ENCODE data around the gene RBPMS2.

Gene RBPMS2

GRCh38 chr15:64749167-64749566, 26.2 kb downstream of the RBPMS2 start:
- DNase-seq, result no peak
- H3K27me3 ChIP-seq (ENCODE audit: insufficient read depth, low read depth, severe bottlenecking), result no peaks in the 10 kb centered on the region

GRCh38 chr15:64748251-64748650, 27.1 kb downstream of the RBPMS2 start:
- Histone ChIP-seq H3K4me3 (ENCODE audit: low read depth, low read length) (no peak overlapping the region), H3K27me3 (ENCODE audit: insufficient read depth, low read depth, severe bottlenecking) (no peaks in the 10 kb centered on the region), H3K36me3 (no peaks in the 10 kb centered on the region), H3K9me3 (ENCODE audit: severe bottlenecking) (no peaks in the 10 kb centered on the region), H3K27ac (no peak overlapping the region)
- DNase-seq, result no peak
- TF ChIP-seq CTCF (IDR thresholded peaks at IDR 0.05; ENCODE audit: low read depth, low read length), result no peak

More at GRCh38 chr15:64749167-64749566, 26.2 kb downstream of the RBPMS2 start:
- Histone ChIP-seq H3K36me3 (no peaks in the 10 kb centered on the region), H3K4me3 (ENCODE audit: low read depth, low read length) (no peak overlapping the region), H3K27ac (no peak overlapping the region), H3K9me3 (ENCODE audit: severe bottlenecking) (no peaks in the 10 kb centered on the region)
- no peak for TF ChIP-seq CTCF (IDR thresholded peaks at IDR 0.05; ENCODE audit: low read depth, low read length)

GRCh38 chr15:64747578-64747977, 27.8 kb downstream of the RBPMS2 start:
- no peak for TF ChIP-seq CTCF (IDR thresholded peaks at IDR 0.05; ENCODE audit: low read depth, low read length)
- Histone ChIP-seq H3K4me3 (ENCODE audit: low read depth, low read length) (no peak overlapping the region), H3K9me3 (ENCODE audit: severe bottlenecking) (no peaks in the 10 kb centered on the region), H3K27ac (no peak overlapping the region), H3K36me3 (no peaks in the 10 kb centered on the region), H3K27me3 (ENCODE audit: insufficient read depth, low read depth, severe bottlenecking) (no peaks in the 10 kb centered on the region)
- no peak for DNase-seq

- DNase-seq, result no peak
- no peaks in the 10 kb centered on the region for H3K36me3 ChIP-seq
- TF ChIP-seq CTCF (IDR thresholded peaks at IDR 0.05; ENCODE audit: low read depth, low read length), result no peak
Observed at GRCh38 chr15:64746921-64747320, 28.5 kb downstream of the RBPMS2 start.

GRCh38 chr15:64746356-64746755, 29.0 kb downstream of the RBPMS2 start:
- no peak for DNase-seq
- no peaks in the 10 kb centered on the region for H3K27me3 ChIP-seq (ENCODE audit: insufficient read depth, low read depth, severe bottlenecking)
- H3K4me3 ChIP-seq (ENCODE audit: low read depth, low read length), result no peak overlapping the region
- no peak overlapping the region for H3K27ac ChIP-seq
- H3K9me3 ChIP-seq (ENCODE audit: severe bottlenecking), result no peaks in the 10 kb centered on the region
- no peak for TF ChIP-seq CTCF (IDR thresholded peaks at IDR 0.05; ENCODE audit: low read depth, low read length)
- H3K36me3 ChIP-seq, result no peaks in the 10 kb centered on the region

More at GRCh38 chr15:64746921-64747320, 28.5 kb downstream of the RBPMS2 start:
- no peak overlapping the region for H3K27ac ChIP-seq
- H3K4me3 ChIP-seq (ENCODE audit: low read depth, low read length), result no peak overlapping the region
- H3K9me3 ChIP-seq (ENCODE audit: severe bottlenecking), result no peaks in the 10 kb centered on the region
- no peaks in the 10 kb centered on the region for H3K27me3 ChIP-seq (ENCODE audit: insufficient read depth, low read depth, severe bottlenecking)

GRCh38 chr15:64743691-64744090, 31.7 kb downstream of the RBPMS2 start:
- Histone ChIP-seq H3K27ac (no peak overlapping the region), H3K4me3 (ENCODE audit: low read depth, low read length) (no peak overlapping the region), H3K36me3 (no peaks in the 10 kb centered on the region), H3K9me3 (ENCODE audit: severe bottlenecking) (no peaks in the 10 kb centered on the region), H3K27me3 (ENCODE audit: insufficient read depth, low read depth, severe bottlenecking) (no peaks in the 10 kb centered on the region)
- no peak for TF ChIP-seq CTCF (IDR thresholded peaks at IDR 0.05; ENCODE audit: low read depth, low read length)
- DNase-seq, result no peak
